Activated CD4-positive, alpha-beta memory T cell treated with anti-CD3 and anti-CD28 coated beads for 36 hours (primary cell): ENCODE measurements around the gene FCRLB. TPM values are rescaled to one million over a fixed set of nuclear protein-coding genes. Genes with fewer than 3 reads are reported as not detected.
"Not testable (repeated sequence)": the region's sequence is repeated elsewhere in the genome, so short reads cannot be mapped to it uniquely, and the experiment has no call there.

Experiments
- CTCF ChIA-PET: fragments of 350-600 bp; sonication (Branson Sonifier 250); formaldehyde crosslinking; loops from one replicate; lab custom pipeline; 2021; ENCODE audit warnings: antibody characterized with exemption, inconsistent platforms; lab: Charles Lee
- POLR2A ChIA-PET: fragments of 350-600 bp; sonication (Branson Sonifier 250); formaldehyde crosslinking; loops from one replicate; lab custom pipeline; 2021; ENCODE audit warnings: antibody characterized with exemption; lab: Charles Lee
- DNase-seq: peaks from one replicate; pipeline ENCODE4 v3.0.0-alpha.2; 2020
- H3K27ac Mint-ChIP-seq: one replicate; pipeline ENCODE4 v1.8.0; 2021; ENCODE audit warnings: mixed read lengths
- H3K27me3 Mint-ChIP-seq: one replicate; pipeline ENCODE4 v1.8.0; 2021; ENCODE audit warnings: mixed read lengths
- H3K36me3 Mint-ChIP-seq: one replicate; pipeline ENCODE4 v1.8.0; 2021; ENCODE audit warnings: mixed read lengths
- H3K4me1 Mint-ChIP-seq: one replicate; pipeline ENCODE4 v1.8.0; 2021; ENCODE audit warnings: low read depth, mixed read lengths
- H3K4me3 Mint-ChIP-seq: one replicate; pipeline ENCODE4 v1.8.0; 2021; ENCODE audit warnings: mild to moderate bottlenecking, mixed read lengths
- H3K9me3 Mint-ChIP-seq: one replicate; pipeline ENCODE4 v1.8.0; 2021; ENCODE audit warnings: mixed read lengths
- intact Hi-C: fragments of 100-400 bp; cut with micrococcal nuclease; formaldehyde crosslinking; loops from one replicate; pipeline ENCODE4 v1.15.1; 2023
- total RNA-seq, 2 experiments: library from RNA; stranded (reverse); gene quantifications; one replicate each; pipeline ENCODE4 v1.2.3, GENCODE V29; 2021

The FCRLB gene, protein sequence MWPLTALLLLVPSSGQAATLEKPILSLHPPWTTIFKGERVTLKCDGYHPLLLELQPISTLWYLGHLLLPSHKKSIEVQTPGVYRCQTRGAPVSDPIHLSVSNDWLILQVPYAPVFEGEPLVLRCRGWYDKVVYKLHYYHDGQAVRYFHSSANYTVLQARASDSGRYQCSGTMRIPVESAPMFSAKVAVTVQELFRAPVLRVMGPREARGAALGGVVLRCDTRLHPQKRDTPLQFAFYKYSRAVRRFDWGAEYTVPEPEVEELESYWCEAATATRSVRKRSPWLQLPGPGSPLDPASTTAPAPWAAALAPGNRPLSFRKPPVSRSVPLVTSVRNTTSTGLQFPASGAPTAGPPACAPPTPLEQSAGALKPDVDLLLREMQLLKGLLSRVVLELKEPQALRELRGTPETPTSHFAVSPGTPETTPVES
- total RNA-seq, result not detected

- H3K27ac Mint-ChIP-seq, result no peak within 1 kb of the TSS
- POLR2A ChIA-PET, result no interaction called here
- H3K9me3 Mint-ChIP-seq, result no peaks in the 10 kb centered on the region
- DNase-seq, result no peak
- no peak within 1 kb of the TSS for H3K4me3 Mint-ChIP-seq
- H3K36me3 Mint-ChIP-seq, result no peaks in the 10 kb centered on the region
- H3K27me3 Mint-ChIP-seq, result peaks cover 21% of the 10 kb centered on the region
- intact Hi-C loops, result no loop called here
- peaks cover 25% of the 10 kb centered on the region for H3K4me1 Mint-ChIP-seq
- CTCF ChIA-PET, result no interaction called here
These were observed at the start of gene FCRLB for GRCh38 chr1:161720956-161721737. FCRLB (plus strand) TSS chr1:161721544; CDS start chr1:161722673, 1,129 bp downstream.

- H3K36me3 Mint-ChIP-seq, H3K27me3 Mint-ChIP-seq, DNase-seq, intact Hi-C loops, H3K4me1 Mint-ChIP-seq, POLR2A ChIA-PET, CTCF ChIA-PET, H3K4me3 Mint-ChIP-seq, H3K27ac Mint-ChIP-seq, H3K9me3 Mint-ChIP-seq: not testable (repeated sequence)
These were observed 47.9 kb upstream of the FCRLB start for GRCh38 chr1:161673437-161673836.

- H3K9me3 Mint-ChIP-seq, H3K27me3 Mint-ChIP-seq, POLR2A ChIA-PET, intact Hi-C loops, H3K4me1 Mint-ChIP-seq, CTCF ChIA-PET, DNase-seq, H3K27ac Mint-ChIP-seq, H3K36me3 Mint-ChIP-seq, H3K4me3 Mint-ChIP-seq: not testable (repeated sequence)
These were observed 46.9 kb upstream of the FCRLB start for GRCh38 chr1:161674447-161674846.

DNA sequence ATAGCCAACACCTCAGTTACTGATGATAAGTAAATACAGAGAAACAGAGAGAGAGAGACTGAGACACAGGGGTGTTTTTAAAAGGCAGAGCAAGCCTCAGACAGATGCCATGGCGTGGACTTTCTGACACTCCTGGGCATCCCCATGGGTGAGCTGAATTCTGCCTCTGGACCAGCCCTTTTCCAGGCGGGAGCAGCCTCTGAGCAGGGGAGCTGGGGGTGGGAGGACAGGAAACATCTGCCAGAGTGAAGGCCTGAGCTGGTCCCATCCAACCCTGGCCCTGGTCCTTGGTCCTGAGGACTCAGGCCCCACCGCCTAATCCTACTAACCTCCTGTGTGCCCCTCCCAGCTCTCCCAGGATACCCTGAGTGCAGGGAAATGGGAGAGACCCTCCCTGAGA, 46.4 kb upstream of the FCRLB start:
- H3K27ac Mint-ChIP-seq, H3K27me3 Mint-ChIP-seq, H3K36me3 Mint-ChIP-seq, POLR2A ChIA-PET, CTCF ChIA-PET, H3K9me3 Mint-ChIP-seq, H3K4me3 Mint-ChIP-seq, intact Hi-C loops, H3K4me1 Mint-ChIP-seq, DNase-seq: not testable (repeated sequence)

GRCh38 chr1:161676441-161676840, 44.9 kb upstream of the FCRLB start:
- H3K27me3 Mint-ChIP-seq, result no peaks in the 10 kb centered on the region
- H3K4me3 Mint-ChIP-seq, result no peak overlapping the region
- peaks cover 4% of the 10 kb centered on the region for H3K4me1 Mint-ChIP-seq
- ChIA-PET CTCF (no interaction called here), POLR2A (no interaction called here)
- intact Hi-C loops, result no loop called here
- no peaks in the 10 kb centered on the region for H3K9me3 Mint-ChIP-seq
- H3K27ac Mint-ChIP-seq, result no peak overlapping the region
- DNase-seq, result no peak
- no peaks in the 10 kb centered on the region for H3K36me3 Mint-ChIP-seq

DNA sequence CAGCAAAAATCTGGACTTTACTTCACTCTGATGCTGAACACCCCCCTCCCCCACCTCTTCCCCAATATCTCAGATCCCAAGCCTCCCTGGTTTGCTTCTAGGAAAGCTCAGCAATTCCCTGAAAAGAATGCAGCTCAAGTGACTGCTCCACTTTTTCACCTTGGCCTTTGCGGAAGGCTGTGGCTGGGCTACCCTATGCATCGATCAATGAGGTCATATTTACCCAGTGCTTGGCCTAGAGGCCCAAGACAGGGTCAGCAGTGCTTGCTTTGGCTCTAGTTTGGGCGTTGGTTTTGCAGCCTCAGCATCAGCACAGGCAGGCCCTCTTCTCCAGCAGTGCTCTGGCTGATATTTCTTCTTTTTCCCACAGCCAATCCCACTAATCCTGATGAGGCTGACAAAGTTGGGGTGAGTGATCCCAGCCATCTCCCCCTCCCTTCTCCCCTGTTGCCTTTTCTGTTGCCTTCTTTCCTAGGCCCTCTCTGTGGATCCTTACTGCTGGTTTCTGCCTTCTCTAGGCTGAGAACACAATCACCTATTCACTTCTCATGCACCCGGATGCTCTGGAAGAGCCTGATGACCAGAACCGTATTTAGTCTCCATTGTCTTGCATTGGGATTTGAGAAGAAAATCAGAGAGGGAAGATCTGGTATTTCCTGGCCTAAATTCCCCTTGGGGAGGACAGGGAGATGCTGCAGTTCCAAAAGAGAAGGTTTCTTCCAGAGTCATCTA, 44.2 kb upstream of the FCRLB start:
- Mint-ChIP-seq H3K9me3 (no peaks in the 10 kb centered on the region), H3K36me3 (no peaks in the 10 kb centered on the region), H3K4me3 (no peak overlapping the region), H3K27me3 (no peaks in the 10 kb centered on the region), H3K27ac (no peak overlapping the region), H3K4me1 (peaks cover 2% of the 10 kb centered on the region)
- intact Hi-C loops, result no loop called here
- ChIA-PET POLR2A (no interaction called here), CTCF (no interaction called here)
- no peak for DNase-seq

GRCh38 chr1:161678500-161678899, 42.8 kb upstream of the FCRLB start:
- H3K4me1 Mint-ChIP-seq, result peaks cover 2% of the 10 kb centered on the region

GRCh38 chr1:161681879-161682278, 39.5 kb upstream of the FCRLB start:
- Mint-ChIP-seq H3K36me3 (no peaks in the 10 kb centered on the region), H3K27ac (no peak overlapping the region), H3K4me1 (no peaks in the 10 kb centered on the region), H3K4me3 (no peak overlapping the region), H3K27me3 (peaks cover 6% of the 10 kb centered on the region), H3K9me3 (no peaks in the 10 kb centered on the region)
- ChIA-PET POLR2A (no interaction called here), CTCF (no interaction called here)
- no peak for DNase-seq
- intact Hi-C loops, result no loop called here

More at GRCh38 chr1:161678500-161678899, 42.8 kb upstream of the FCRLB start:
- POLR2A ChIA-PET, result no interaction called here
- Mint-ChIP-seq H3K27me3 (peaks cover 2% of the 10 kb centered on the region), H3K4me3 (no peak overlapping the region), H3K36me3 (no peaks in the 10 kb centered on the region), H3K9me3 (no peaks in the 10 kb centered on the region), H3K27ac (no peak overlapping the region)
- intact Hi-C loops, result no loop called here
- CTCF ChIA-PET, result no interaction called here
- no peak for DNase-seq

- Mint-ChIP-seq H3K27ac (no peak overlapping the region), H3K4me3 (no peak overlapping the region), H3K9me3 (no peaks in the 10 kb centered on the region), H3K27me3 (peaks cover 12% of the 10 kb centered on the region), H3K36me3 (no peaks in the 10 kb centered on the region), H3K4me1 (no peaks in the 10 kb centered on the region)
- CTCF ChIA-PET, result interaction anchor here (0.7 kb wide), 1 partner anchor 19 kb away, joined by 3 read pairs; no protein-coding TSS in a partner anchor
- no peak for DNase-seq
- POLR2A ChIA-PET, result no interaction called here
- intact Hi-C loops, result no loop called here
These were observed 32.4 kb upstream of the FCRLB start for GRCh38 chr1:161688946-161689345.

DNA sequence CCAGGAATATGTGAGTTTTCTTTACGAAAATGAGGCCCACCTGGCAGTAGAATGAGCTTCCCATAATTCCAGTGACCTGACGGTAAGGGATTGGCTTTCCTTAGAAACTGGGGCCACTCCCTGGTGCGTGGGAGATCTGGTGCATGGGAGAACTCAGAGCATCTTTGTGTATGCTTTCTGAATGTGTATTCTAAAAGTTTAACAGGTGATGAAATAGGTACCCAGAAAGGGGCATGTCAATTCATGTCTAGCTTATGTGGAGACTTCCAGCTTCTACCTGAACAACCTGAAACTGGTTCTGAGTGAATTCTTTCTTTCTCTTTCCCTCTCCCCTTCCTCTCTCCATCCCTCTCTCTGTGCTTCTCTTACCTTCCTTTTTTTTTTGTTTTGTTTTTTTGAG, 29.5 kb upstream of the FCRLB start:
- Mint-ChIP-seq H3K27me3 (peaks cover 14% of the 10 kb centered on the region), H3K4me3 (no peak overlapping the region), H3K4me1 (no peaks in the 10 kb centered on the region), H3K36me3 (no peaks in the 10 kb centered on the region), H3K27ac (no peak overlapping the region), H3K9me3 (no peaks in the 10 kb centered on the region)
- DNase-seq, result no peak
- POLR2A ChIA-PET, result no interaction called here
- CTCF ChIA-PET, result no interaction called here
- intact Hi-C loops, result no loop called here

- H3K9me3 Mint-ChIP-seq, DNase-seq, H3K4me3 Mint-ChIP-seq, H3K27ac Mint-ChIP-seq, intact Hi-C loops, H3K36me3 Mint-ChIP-seq, H3K4me1 Mint-ChIP-seq, POLR2A ChIA-PET: not testable (repeated sequence)
- CTCF ChIA-PET, result interaction anchor here (0.8 kb wide), 1 partner anchor 33 kb away, joined by 3 read pairs; no protein-coding TSS in a partner anchor
- peaks cover 15% of the 10 kb centered on the region for H3K27me3 Mint-ChIP-seq
These were observed 28.2 kb upstream of the FCRLB start for GRCh38 chr1:161693020-161693712.
